ENCODE measurements around the gene UGT1A9. TPM values are rescaled to one million over a fixed set of nuclear protein-coding genes. Genes with fewer than 3 reads are reported as not detected.

UGT1A9 gene
- total RNA-seq, 1 experiment from 2014 or later = not detected

- H3K4me2 ChIP-seq (ENCODE audit: insufficient read depth, insufficient read length, low read length) = no peak overlapping the region
- WGBS (ENCODE audit: extremely low coverage, insufficient read length, low lambda C conversion rate) = no CpG with 5 or more reads among the region's 7 CpGs
These were observed 92.6 kb downstream of the UGT1A9 start for GRCh38 chr2:233764264-233764663.

More at GRCh38 chr2:233764264-233764663, 92.6 kb downstream of the UGT1A9 start:
- Mint-ChIP-seq H3K27me3 (ENCODE audit: low read depth) (peaks cover 8% of the 10 kb centered on the region), H3K4me3 (no peak overlapping the region), H3K36me3 (ENCODE audit: insufficient read depth in 1 of 3, low read depth in 3 of 3) (no peaks in the 10 kb centered on the region; a peak in 1 of 7 replicates), H3K4me1 (peaks cover 5 to 6% of the 10 kb centered on the region in 2 experiments; a peak in 3 of 4 replicates), H3K9me3 (peaks cover 0 to 3% of the 10 kb centered on the region in 2 experiments; a peak in 1 of 5 replicates), H3K27ac (no peak overlapping the region)
- DNase-seq = no peak
- no peaks in the 10 kb centered on the region for H3K79me2 ChIP-seq (ENCODE audit: insufficient read depth, low read length)
- no peak overlapping the region for H3K4ac ChIP-seq (ENCODE audit: low read depth, low read length)
- no peak overlapping the region for H2BK120ac ChIP-seq (ENCODE audit: low read depth, low read length, poor library complexity, severe bottlenecking)
- H2BK20ac ChIP-seq (ENCODE audit: low read depth, low read length, poor library complexity, severe bottlenecking) = no peak overlapping the region
- no peak for TF ChIP-seq CTCF (conservative IDR thresholded peaks at IDR 0.05)
- no peak overlapping the region for H2BK12ac ChIP-seq (ENCODE audit: insufficient read length, low read depth, low read length)
- no peak overlapping the region for H4K5ac ChIP-seq (ENCODE audit: insufficient read length, low read depth, low read length)
- no peak overlapping the region for H3K9ac ChIP-seq (ENCODE audit: extremely low read depth, insufficient read length, low read length)
- H2BK15ac ChIP-seq (ENCODE audit: low read depth, low read length) = no peak overlapping the region
- H2BK5ac ChIP-seq (ENCODE audit: insufficient read length, low read length) = no peak overlapping the region
- H3T11ph ChIP-seq (ENCODE audit: low read length) = no peak overlapping the region
- H3K23me2 ChIP-seq (ENCODE audit: insufficient read length, low read depth, low read length, poor library complexity, severe bottlenecking) = no peaks in the 10 kb centered on the region
- H4K8ac ChIP-seq (replicated peaks; ENCODE audit: insufficient read length, low read depth, low read length) = no peak overlapping the region
- H3K79me1 ChIP-seq (ENCODE audit: insufficient read depth, low read depth, low read length, poor library complexity, severe bottlenecking) = no peaks in the 10 kb centered on the region
- H3K27ac ChIP-seq (ENCODE audit: insufficient read length, low read depth, low read length) = no peak overlapping the region
- H4K91ac ChIP-seq (ENCODE audit: insufficient read length, low read depth, low read length) = no peak overlapping the region
- H3K9me3 ChIP-seq (ENCODE audit: control insufficient read depth, low read depth, low read length) = no peaks in the 10 kb centered on the region
- no peak overlapping the region for H2AK5ac ChIP-seq (ENCODE audit: insufficient read length, low read length)
- H4K20me1 ChIP-seq (ENCODE audit: control insufficient read depth, insufficient read depth, insufficient read length) = no peaks in the 10 kb centered on the region
- H3K18ac ChIP-seq (ENCODE audit: insufficient read length, low read depth, low read length) = no peak overlapping the region
- no peak overlapping the region for H3K56ac ChIP-seq (ENCODE audit: insufficient read length, low read depth, low read length)
- no peak overlapping the region for H3K14ac ChIP-seq (ENCODE audit: insufficient read depth, low read length)
- H3K4me1 ChIP-seq (ENCODE audit: insufficient read depth, low read length) = peaks cover 2% of the 10 kb centered on the region; the same call in 1 of the 2 replicates
- H2AFZ ChIP-seq (ENCODE audit: low read length) = no peak overlapping the region
- no peaks in the 10 kb centered on the region for H3K27me3 ChIP-seq (ENCODE audit: insufficient read depth, low read length)
- H3K23ac ChIP-seq (ENCODE audit: insufficient read length, low read depth, low read length) = no peak overlapping the region

Measured in H9 (cell line).